Mucosa of rectum (tissue), 2 donors: Measurements from ENCODE around the gene GOLGA6B.
"Not testable (repeated sequence)": the region's sequence is repeated elsewhere in the genome, so short reads cannot be mapped to it uniquely, and the experiment has no call there.

Experiments used
- H3K27ac ChIP-seq, 2 donors: one replicate each; pipeline ENCODE4 v1.7.0; 2013; ENCODE audit warnings: inconsistent platforms in 2 of 2, low read depth in 2 of 2, low read length in 2 of 2
- H3K27me3 ChIP-seq, 2 donors: one replicate each; pipeline ENCODE4 v1.7.0; 2013; ENCODE audit warnings: low read length in 2 of 2; ENCODE audit not compliant: control insufficient read depth in 2 of 2, insufficient read depth in 2 of 2
- H3K36me3 ChIP-seq, 2 donors: one replicate each; pipeline ENCODE4 v1.7.0; 2013; ENCODE audit warnings: low read length in 2 of 2; ENCODE audit not compliant: control insufficient read depth in 2 of 2, insufficient read depth in 2 of 2
- H3K4me1 ChIP-seq, 2 donors: one replicate each; pipeline ENCODE4 v1.7.0; 2013; ENCODE audit warnings: low read length in 2 of 2, mild to moderate bottlenecking in 1 of 2; ENCODE audit not compliant: control insufficient read depth in 2 of 2, insufficient read depth in 2 of 2
- H3K4me3 ChIP-seq, 2 donors: one replicate each; pipeline ENCODE4 v1.7.0; 2013; ENCODE audit warnings: low read length in 2 of 2
- H3K9ac ChIP-seq, 2 donors: one replicate each; pipeline ENCODE4 v1.7.0; 2013; ENCODE audit warnings: low read length in 2 of 2, low read depth in 1 of 2, mild to moderate bottlenecking in 1 of 2
- H3K9me3 ChIP-seq, 2 donors: one replicate each; pipeline ENCODE4 v1.7.0; 2013; ENCODE audit warnings: low read length in 2 of 2; ENCODE audit not compliant: control insufficient read depth in 2 of 2
- donor health status: healthy.
- donor health status: Normal muscosa, but diverticular disease.

GOLGA6B gene

GRCh38 chr15:72626153-72626552 lies 28.3 kb upstream of the GOLGA6B start:
- H3K4me1 ChIP-seq: not testable (repeated sequence)

DNA sequence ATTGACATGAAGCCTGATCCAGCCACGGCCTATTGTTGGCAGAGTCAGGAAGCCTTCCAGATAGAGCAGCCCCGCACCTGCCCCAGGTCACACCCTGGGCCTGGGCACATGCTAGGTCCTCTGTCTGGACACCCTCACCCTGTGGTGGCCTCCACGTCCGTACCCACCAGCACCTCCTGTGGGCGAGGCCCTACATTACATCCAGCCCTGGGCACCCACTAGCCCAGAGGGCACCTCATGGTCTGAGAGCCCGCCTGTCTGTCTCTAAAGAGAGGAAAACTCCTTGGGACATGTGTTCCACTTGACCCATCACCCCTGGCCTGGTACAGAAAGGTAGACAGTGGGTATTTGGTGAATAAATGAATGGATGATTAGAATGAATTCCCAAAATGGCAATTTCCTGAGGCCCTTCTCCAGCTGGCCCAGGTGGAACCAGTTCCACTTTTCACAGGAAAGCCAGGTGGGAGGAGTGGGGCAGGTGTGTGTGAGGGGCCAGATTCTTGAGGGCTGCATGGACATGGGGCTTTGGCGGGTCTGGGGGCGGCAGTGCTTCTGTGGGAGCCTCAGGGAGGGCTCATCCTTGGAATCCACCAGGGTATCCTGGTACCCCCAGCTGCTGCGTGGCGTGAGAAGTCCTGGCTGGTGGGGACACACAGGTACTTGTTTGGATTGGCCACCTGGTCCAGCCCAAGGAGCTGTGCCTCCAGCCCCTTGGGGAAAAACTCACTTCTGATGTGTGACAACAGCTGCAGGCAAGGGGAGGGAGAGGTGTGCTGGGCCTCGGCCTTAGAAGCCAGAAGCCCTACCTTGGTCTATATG lies 26.0 kb upstream of the GOLGA6B start:
- H3K27me3 ChIP-seq, H3K27ac ChIP-seq, H3K4me1 ChIP-seq, H3K9me3 ChIP-seq, H3K9ac ChIP-seq, H3K4me3 ChIP-seq, H3K36me3 ChIP-seq: not testable (repeated sequence)

More at GRCh38 chr15:72626153-72626552, 28.3 kb upstream of the GOLGA6B start:
- not testable (repeated sequence) for H3K36me3 ChIP-seq, H3K27ac ChIP-seq, H3K9me3 ChIP-seq, H3K27me3 ChIP-seq, H3K9ac ChIP-seq, H3K4me3 ChIP-seq

GRCh38 chr15:72629068-72629570 lies 25.4 kb upstream of the GOLGA6B start:
- H3K4me1 ChIP-seq, H3K9ac ChIP-seq: not testable (repeated sequence)

GRCh38 chr15:72636519-72637282 lies 17.8 kb upstream of the GOLGA6B start:
- H3K4me3 ChIP-seq: peak overlapping the region in 1 of 2 donors; percentile 37
- H3K36me3 ChIP-seq, H3K9ac ChIP-seq, H3K27ac ChIP-seq, H3K27me3 ChIP-seq, H3K9me3 ChIP-seq, H3K4me1 ChIP-seq: not testable (repeated sequence)

More at GRCh38 chr15:72629068-72629570, 25.4 kb upstream of the GOLGA6B start:
- H3K27ac ChIP-seq, H3K9me3 ChIP-seq, H3K27me3 ChIP-seq, H3K4me3 ChIP-seq, H3K36me3 ChIP-seq: not testable (repeated sequence)

DNA sequence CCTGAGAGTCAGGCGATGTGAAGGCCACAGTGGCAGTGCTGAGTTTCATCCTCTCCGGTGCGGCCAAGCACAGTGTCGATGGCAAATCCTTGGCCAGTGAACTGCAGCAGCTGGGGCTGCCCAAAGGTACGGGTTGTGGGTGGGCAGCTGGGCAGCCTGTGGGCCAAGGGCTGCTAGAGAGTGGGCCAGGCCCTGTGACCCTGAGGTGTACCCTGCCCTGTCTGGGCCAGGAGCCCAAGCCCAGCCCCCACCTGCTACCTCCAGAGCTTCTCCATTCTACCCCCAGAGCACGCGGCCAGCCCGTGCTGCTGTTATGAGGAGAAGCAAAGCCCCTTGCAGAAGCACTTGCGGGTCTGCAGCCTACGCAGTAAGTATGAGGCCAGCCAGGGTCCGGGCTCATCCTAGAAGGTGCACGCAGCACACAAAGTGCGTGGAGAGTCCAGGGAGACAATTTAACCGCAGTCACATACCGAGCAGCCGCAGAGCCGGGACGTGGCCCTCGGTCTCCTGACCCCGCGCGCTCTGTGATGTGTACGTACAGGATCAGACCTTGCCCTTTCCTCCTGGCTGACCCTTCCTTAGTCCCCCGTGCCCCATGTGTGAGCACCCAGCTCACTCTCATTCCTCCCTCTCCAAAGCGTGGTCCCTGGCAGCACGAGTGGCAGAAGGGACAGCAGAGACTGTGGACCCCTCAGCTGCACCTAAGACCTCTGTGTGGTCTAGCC lies 14.6 kb upstream of the GOLGA6B start:
- not testable (repeated sequence) for H3K9ac ChIP-seq, H3K9me3 ChIP-seq, H3K36me3 ChIP-seq, H3K4me3 ChIP-seq, H3K27ac ChIP-seq, H3K27me3 ChIP-seq, H3K4me1 ChIP-seq

DNA sequence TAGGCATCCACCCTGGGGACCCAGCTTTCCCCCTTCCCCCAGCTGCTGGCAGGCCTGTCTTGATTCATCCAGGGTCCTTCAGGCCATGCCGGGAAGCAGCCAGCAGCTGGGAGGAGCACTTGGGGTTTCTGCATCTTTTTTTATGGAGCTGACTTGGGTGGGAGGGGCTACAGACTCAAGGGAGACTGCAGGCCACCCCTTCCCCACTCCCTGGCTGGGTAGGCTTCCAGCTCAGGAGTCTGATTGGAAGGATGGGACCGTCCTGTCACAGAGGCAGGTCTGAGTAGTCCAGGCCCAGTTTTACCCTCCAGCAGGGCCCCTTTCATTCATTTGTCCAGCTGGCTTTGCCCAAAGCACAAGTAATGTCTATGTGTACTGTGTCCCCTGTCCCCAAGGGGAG lies 12.2 kb upstream of the GOLGA6B start:
- H3K9me3 ChIP-seq, H3K4me3 ChIP-seq, H3K27me3 ChIP-seq, H3K36me3 ChIP-seq, H3K9ac ChIP-seq, H3K4me1 ChIP-seq, H3K27ac ChIP-seq: not testable (repeated sequence)

GRCh38 chr15:72648631-72649253 lies 5.8 kb upstream of the GOLGA6B start:
- H3K36me3 ChIP-seq, H3K27ac ChIP-seq, H3K9me3 ChIP-seq, H3K9ac ChIP-seq, H3K4me1 ChIP-seq, H3K27me3 ChIP-seq, H3K4me3 ChIP-seq: not testable (repeated sequence)

- not testable (repeated sequence) for H3K36me3 ChIP-seq, H3K9ac ChIP-seq, H3K4me1 ChIP-seq, H3K9me3 ChIP-seq, H3K27me3 ChIP-seq, H3K4me3 ChIP-seq, H3K27ac ChIP-seq
Measured at GRCh38 chr15:72656014-72656413, 1.5 kb downstream of the GOLGA6B start.

- not testable (repeated sequence) for H3K27me3 ChIP-seq, H3K4me1 ChIP-seq, H3K27ac ChIP-seq, H3K4me3 ChIP-seq, H3K9me3 ChIP-seq, H3K9ac ChIP-seq, H3K36me3 ChIP-seq
Measured at GRCh38 chr15:72661081-72661480, 6.6 kb downstream of the GOLGA6B start.

DNA sequence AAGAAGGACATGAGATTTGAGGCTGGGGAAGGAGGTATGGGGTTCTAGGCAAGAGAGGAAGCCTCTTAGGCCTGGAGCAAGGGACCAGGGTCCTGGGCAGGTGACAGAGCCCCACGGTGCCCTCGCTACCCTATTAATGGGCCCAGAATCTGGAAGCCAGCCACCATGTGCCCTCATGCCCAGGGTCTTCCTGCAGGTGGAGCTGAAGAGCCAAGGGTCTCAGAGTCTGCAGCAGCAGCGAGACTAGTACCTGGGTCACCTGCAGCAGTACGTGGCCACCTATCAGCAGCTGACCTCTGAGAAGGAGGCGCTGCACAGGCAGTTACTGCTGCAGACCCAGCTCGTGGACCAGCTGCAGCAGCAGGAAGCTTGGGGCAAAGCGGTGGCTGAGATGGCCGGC lies 9.4 kb downstream of the GOLGA6B start:
- not testable (repeated sequence) for H3K27ac ChIP-seq, H3K36me3 ChIP-seq, H3K4me3 ChIP-seq, H3K4me1 ChIP-seq, H3K9me3 ChIP-seq, H3K27me3 ChIP-seq, H3K9ac ChIP-seq
